ENCODE data around the gene EMCN.

DNA sequence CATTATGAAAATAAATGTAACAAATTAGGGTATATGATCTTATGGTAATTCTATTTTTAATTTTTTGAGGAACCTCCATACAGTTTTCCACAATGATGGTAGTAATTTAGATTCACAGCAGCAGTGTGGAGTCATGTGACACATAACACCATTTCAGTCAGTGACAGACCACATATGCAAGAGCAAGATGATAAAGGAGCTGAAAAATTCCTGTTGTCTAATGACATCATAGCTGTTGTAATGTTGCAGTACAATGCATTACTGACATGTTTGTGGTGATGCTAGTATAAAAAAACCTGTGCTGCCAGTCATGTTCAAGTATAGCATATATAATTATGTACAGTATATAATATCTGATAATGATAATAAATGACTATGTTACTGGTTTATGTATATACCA is 28.5 kb downstream of the EMCN start:
- TF ChIP-seq, protein P1, sequence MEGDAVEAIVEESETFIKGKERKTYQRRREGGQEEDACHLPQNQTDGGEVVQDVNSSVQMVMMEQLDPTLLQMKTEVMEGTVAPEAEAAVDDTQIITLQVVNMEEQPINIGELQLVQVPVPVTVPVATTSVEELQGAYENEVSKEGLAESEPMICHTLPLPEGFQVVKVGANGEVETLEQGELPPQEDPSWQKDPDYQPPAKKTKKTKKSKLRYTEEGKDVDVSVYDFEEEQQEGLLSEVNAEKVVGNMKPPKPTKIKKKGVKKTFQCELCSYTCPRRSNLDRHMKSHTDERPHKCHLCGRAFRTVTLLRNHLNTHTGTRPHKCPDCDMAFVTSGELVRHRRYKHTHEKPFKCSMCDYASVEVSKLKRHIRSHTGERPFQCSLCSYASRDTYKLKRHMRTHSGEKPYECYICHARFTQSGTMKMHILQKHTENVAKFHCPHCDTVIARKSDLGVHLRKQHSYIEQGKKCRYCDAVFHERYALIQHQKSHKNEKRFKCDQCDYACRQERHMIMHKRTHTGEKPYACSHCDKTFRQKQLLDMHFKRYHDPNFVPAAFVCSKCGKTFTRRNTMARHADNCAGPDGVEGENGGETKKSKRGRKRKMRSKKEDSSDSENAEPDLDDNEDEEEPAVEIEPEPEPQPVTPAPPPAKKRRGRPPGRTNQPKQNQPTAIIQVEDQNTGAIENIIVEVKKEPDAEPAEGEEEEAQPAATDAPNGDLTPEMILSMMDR (IDR thresholded peaks at IDR 0.05; ENCODE audit: insufficient read depth, low read length, poor library complexity, severe bottlenecking): no peak
- no peak for TF ChIP-seq EZH2phosphoT487 (conservative IDR thresholded peaks at IDR 0.05; ENCODE audit: low read length)

Data from SU-DHL-6 (cell line).